ENCODE results near the gene LEFTY1. TPM values are rescaled to one million over a fixed set of nuclear protein-coding genes. Genes with fewer than 3 reads are reported as not detected.

LEFTY1 gene
- total RNA-seq, 2 donors from 2014 or later = 1.7 to 2.0 TPM

DNA sequence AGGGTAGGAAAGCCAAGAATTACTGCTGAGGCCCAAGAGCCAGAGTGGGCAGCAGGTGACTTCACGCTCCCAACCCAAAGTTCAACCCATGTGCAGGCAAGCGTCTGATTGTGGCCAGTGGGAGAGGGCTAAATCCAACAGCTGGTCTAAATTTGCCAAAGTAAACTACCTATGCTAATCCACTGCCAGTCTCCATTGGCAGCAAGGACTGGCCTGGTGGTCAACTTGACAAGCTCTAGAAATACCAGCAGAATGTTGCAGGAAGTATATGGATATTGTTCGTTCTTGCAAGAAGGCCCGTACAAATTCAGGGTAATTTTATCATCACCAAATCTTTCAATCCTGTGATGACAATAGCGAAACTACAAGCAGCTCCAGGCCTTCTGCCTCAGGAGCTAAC, 8.3 kb downstream of the LEFTY1 start:
- peak overlapping the region; percentile 78 to 86 for H3K4me3 ChIP-seq
- H3K27ac ChIP-seq = peak overlapping the region; percentile 94 to 95
- H3K9me3 ChIP-seq = no peaks in the 10 kb centered on the region
- no peaks in the 10 kb centered on the region for H3K36me3 ChIP-seq
- intact Hi-C loops (cut with DNase I) = loop anchor here (5.0 kb wide), 1 partner anchor 68 kb away; the partner anchor contains the start of gene EPHX1
- no peaks in the 10 kb centered on the region for H3K27me3 ChIP-seq (replicated peaks; ENCODE audit: insufficient read depth)
- 46% methylated on average over 5 of the region's 5 CpGs for WGBS
- H3K4me1 ChIP-seq (replicated peaks) = peaks cover 20% of the 10 kb centered on the region
- no peak for DNase-seq (ENCODE audit: low spot score)
- TF ChIP-seq POLR2AphosphoS5 (IDR thresholded peaks at IDR 0.05) (no peak), POLR2A (IDR thresholded peaks at IDR 0.05) (no peak)
- TF ChIP-seq, protein P1, sequence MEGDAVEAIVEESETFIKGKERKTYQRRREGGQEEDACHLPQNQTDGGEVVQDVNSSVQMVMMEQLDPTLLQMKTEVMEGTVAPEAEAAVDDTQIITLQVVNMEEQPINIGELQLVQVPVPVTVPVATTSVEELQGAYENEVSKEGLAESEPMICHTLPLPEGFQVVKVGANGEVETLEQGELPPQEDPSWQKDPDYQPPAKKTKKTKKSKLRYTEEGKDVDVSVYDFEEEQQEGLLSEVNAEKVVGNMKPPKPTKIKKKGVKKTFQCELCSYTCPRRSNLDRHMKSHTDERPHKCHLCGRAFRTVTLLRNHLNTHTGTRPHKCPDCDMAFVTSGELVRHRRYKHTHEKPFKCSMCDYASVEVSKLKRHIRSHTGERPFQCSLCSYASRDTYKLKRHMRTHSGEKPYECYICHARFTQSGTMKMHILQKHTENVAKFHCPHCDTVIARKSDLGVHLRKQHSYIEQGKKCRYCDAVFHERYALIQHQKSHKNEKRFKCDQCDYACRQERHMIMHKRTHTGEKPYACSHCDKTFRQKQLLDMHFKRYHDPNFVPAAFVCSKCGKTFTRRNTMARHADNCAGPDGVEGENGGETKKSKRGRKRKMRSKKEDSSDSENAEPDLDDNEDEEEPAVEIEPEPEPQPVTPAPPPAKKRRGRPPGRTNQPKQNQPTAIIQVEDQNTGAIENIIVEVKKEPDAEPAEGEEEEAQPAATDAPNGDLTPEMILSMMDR (IDR thresholded peaks at IDR 0.05) = peak in 1 of 4 experiments; percentile 8

DNA sequence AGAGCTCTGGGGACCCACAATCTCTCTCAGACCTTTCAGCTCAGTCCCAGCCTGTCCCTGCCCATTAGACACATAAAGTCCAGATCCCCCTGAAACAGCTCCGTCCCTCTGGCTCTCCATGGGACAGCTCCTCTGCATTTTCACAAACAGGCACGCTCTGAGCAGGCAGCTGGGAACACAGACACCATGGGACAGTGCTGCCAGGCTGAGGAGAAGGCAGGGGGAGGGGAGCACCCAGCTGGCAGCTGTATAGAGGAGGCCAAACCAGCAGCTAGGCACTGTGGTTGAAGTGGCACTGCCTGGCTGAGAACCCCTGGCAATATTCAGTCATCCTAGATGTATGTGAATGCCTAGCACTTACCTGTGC, 8.7 kb downstream of the LEFTY1 start:
- intact Hi-C loops (cut with DNase I) = loop anchor here (5.0 kb wide), 1 partner anchor 68 kb away; the partner anchor contains the start of gene EPHX1
- Histone ChIP-seq H3K27ac (peak overlapping the region; percentile 94 to 95), H3K9me3 (no peaks in the 10 kb centered on the region)

DNA sequence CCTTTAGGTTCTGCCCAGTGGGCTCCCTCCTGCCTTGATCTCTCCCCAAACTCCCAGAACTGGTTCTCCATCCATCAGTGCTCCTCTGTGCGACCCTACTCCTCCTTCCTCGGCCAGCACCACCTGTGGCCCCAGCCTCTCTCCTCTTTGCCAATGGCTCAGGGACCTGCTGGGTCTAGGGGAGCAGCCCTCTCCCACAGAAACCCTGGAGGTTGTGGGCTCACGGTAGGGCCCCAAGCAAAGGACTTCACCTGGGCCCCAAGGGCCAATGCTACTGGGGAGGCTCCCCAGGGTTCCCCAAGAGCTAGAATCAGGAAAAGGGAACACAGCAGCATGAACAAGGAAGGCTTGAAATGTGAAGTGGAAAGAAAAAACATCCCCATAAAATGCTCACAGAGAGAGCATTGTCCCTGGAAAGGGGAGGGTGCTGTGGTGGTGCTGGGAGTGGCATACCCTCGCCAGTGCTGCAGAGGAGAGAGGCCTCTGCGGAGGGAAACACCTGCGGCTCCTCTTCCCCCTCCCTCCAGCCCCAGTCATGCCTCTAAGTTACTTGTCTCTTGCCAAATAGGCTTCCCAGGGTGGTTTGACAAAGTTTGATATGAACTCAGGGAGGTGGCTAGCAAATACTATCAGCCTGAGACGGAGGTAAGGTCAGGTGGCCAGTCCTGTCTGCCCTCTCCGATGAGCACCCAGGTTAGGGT, 9.3 kb downstream of the LEFTY1 start:
- Histone ChIP-seq H3K4me3 (peak overlapping the region in 1 of 2 donors; percentile 78), H3K36me3 (peaks cover 0 to 2% of the 10 kb centered on the region in 2 donors), H3K27ac (peak overlapping the region; percentile 94 to 95), H3K9me3 (no peaks in the 10 kb centered on the region), H3K27me3 (replicated peaks; ENCODE audit: insufficient read depth) (no peaks in the 10 kb centered on the region), H3K4me1 (replicated peaks) (peaks cover 20% of the 10 kb centered on the region)
- intact Hi-C loops (cut with DNase I) = loop anchor here (5.0 kb wide), 1 partner anchor 67 kb away; the partner anchor contains the start of gene EPHX1
- peak; percentile 76 for DNase-seq (ENCODE audit: low spot score)
- WGBS = 40% methylated on average over 8 of the region's 8 CpGs
- TF ChIP-seq, protein P1 (IDR thresholded peaks at IDR 0.05) = no peak
- TF ChIP-seq POLR2AphosphoS5 (IDR thresholded peaks at IDR 0.05) = peak; percentile 75
- peak; percentile 34 for TF ChIP-seq POLR2A (IDR thresholded peaks at IDR 0.05)

More for the DNA sequence above, 8.7 kb downstream of the LEFTY1 start:
- no peaks in the 10 kb centered on the region for H3K36me3 ChIP-seq
- TF ChIP-seq, protein P1 (IDR thresholded peaks at IDR 0.05) = no peak
- TF ChIP-seq POLR2A (IDR thresholded peaks at IDR 0.05) (no peak), POLR2AphosphoS5 (IDR thresholded peaks at IDR 0.05) (no peak)
- WGBS = 28% methylated on average over 2 of the region's 2 CpGs
- H3K4me3 ChIP-seq = peak overlapping the region in 1 of 2 donors; percentile 78
- DNase-seq (ENCODE audit: low spot score) = peak; percentile 44
- peaks cover 20% of the 10 kb centered on the region for H3K4me1 ChIP-seq (replicated peaks)
- H3K27me3 ChIP-seq (replicated peaks; ENCODE audit: insufficient read depth) = no peaks in the 10 kb centered on the region

DNA sequence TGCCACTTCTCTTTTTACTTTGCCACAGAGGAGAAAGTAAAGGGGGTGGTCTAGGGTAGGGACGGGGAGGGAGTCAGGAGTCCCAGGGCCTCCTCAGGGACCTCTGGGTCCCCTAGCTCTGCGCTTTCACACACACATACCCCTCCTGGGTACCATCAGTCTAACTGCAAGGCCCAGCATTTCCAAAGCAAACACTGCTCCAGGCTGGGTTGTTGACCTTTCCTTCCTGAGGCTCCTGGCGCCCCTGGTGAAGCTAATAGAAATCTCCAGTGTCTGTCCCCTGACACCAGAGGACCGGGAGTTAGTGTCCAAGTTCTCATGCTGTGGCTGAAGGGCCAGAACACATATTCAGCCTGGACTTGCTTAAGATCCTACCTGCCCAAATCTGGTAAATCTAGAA, 10.7 kb downstream of the LEFTY1 start:
- intact Hi-C loops (cut with DNase I) = no loop called here
- H3K4me1 ChIP-seq (replicated peaks) = peaks cover 20% of the 10 kb centered on the region

More for the DNA sequence above, 10.7 kb downstream of the LEFTY1 start:
- no peaks in the 10 kb centered on the region for H3K27me3 ChIP-seq (replicated peaks; ENCODE audit: insufficient read depth)
- peak overlapping the region; percentile 94 to 95 for H3K27ac ChIP-seq
- 77% methylated on average over 4 of the region's 4 CpGs for WGBS
- no peak for DNase-seq (ENCODE audit: low spot score)
- no peak overlapping the region for H3K4me3 ChIP-seq
- peaks cover 0 to 16% of the 10 kb centered on the region in 2 donors for H3K36me3 ChIP-seq
- TF ChIP-seq POLR2A (IDR thresholded peaks at IDR 0.05) (no peak), POLR2AphosphoS5 (IDR thresholded peaks at IDR 0.05) (no peak)
- TF ChIP-seq, protein P1 (IDR thresholded peaks at IDR 0.05) = no peak
- H3K9me3 ChIP-seq = no peaks in the 10 kb centered on the region

Measured in prostate gland (tissue), 2 donors.